Caco-2 (cell line): ENCODE data around the gene EVI5L. TPM values are rescaled to one million over a fixed set of nuclear protein-coding genes. Genes with fewer than 3 reads are reported as not detected.

Experiments used
- BruUV-seq: library from RNA; stranded (reverse); fragments of 400-500 nt; replicated peaks from 2 replicates; lab custom pipeline; 2021; lab: Mats Ljungman, UMichigan
- CTCF ChIA-PET: fragments of 300-600 bp; sonication (Branson Sonifier 250); formaldehyde crosslinking; loops from one replicate; lab custom pipeline; 2022; ENCODE audit warnings: antibody characterized with exemption; lab: Charles Lee
- POLR2A ChIA-PET: fragments of 300-600 bp; sonication (Branson Sonifier 250); formaldehyde crosslinking; loops from one replicate; lab custom pipeline; 2022; ENCODE audit warnings: antibody characterized with exemption; lab: Charles Lee
- DNase-seq, 2 experiments: peaks; one replicate each; pipeline versions ENCODE4 v3.0.0 to v3.0.0-alpha.2; 2020 to 2022
- H3K27me3 ChIP-seq: replicated peaks from 2 replicates; pipeline ENCODE4 v1.6.0; 2011; ENCODE audit warnings: low read length; ENCODE audit not compliant: control insufficient read depth, insufficient read depth
- H3K36me3 ChIP-seq: 2 replicates; pipeline ENCODE4 v1.5.1; 2011; ENCODE audit warnings: low read length; ENCODE audit not compliant: control insufficient read depth, insufficient read depth
- H3K4me1 ChIP-seq: fragments of 250-450 bp; sonication (Bioruptor Pico); 2 replicates; pipeline ENCODE4 v1.5.1; 2020; ENCODE audit warnings: mild to moderate bottlenecking
- H3K4me3 ChIP-seq: 2 replicates; pipeline ENCODE4 v1.5.1; 2011; ENCODE audit warnings: low read depth, mild to moderate bottlenecking, control low read depth, low read length
- H3K9me3 ChIP-seq: fragments of 250-450 bp; sonication (Bioruptor Pico); 2 replicates; pipeline ENCODE4 v1.5.1; 2020; ENCODE audit warnings: mild to moderate bottlenecking, moderate library complexity
- H3K27ac Mint-ChIP-seq: one replicate; pipeline ENCODE4 v1.8.0; 2022; ENCODE audit warnings: mixed read lengths; ENCODE audit not compliant: unreplicated experiment
- H3K27me3 Mint-ChIP-seq: one replicate; pipeline ENCODE4 v1.8.0; 2022; ENCODE audit warnings: mixed read lengths; ENCODE audit not compliant: insufficient read depth, unreplicated experiment
- H3K36me3 Mint-ChIP-seq: one replicate; pipeline ENCODE4 v1.8.0; 2022; ENCODE audit warnings: mild to moderate bottlenecking, mixed read lengths; ENCODE audit not compliant: insufficient read depth, unreplicated experiment
- H3K4me1 Mint-ChIP-seq: one replicate; pipeline ENCODE4 v1.8.0; 2022; ENCODE audit warnings: low read depth, mixed read lengths; ENCODE audit not compliant: unreplicated experiment
- H3K4me3 Mint-ChIP-seq: one replicate; pipeline ENCODE4 v1.8.0; 2022; ENCODE audit warnings: mild to moderate bottlenecking, moderate library complexity, mixed read lengths; ENCODE audit not compliant: unreplicated experiment
- H3K9me3 Mint-ChIP-seq: one replicate; pipeline ENCODE4 v1.8.0; 2022; ENCODE audit warnings: mixed read lengths; ENCODE audit not compliant: unreplicated experiment
- intact Hi-C: fragments of 100-400 bp; cut with micrococcal nuclease; formaldehyde crosslinking; loops from one replicate; pipeline ENCODE4 v1.10.0; 2022; ENCODE audit not compliant: unreplicated experiment
- total RNA-seq: library from RNA; stranded (reverse); gene quantifications from 2 replicates; pipeline ENCODE4 v1.2.3, GENCODE V29; 2022
- TF ChIP-seq, protein P1 (sequence below), 2 experiments: fragments of 200-600 bp in 1 of 2; IDR thresholded peaks; 1 replicate in 1 of 2; 2 replicates in 1 of 2; pipeline versions ENCODE4 v1.5.1 to v1.8.0; 2011 to 2022; ENCODE audit warnings: antibody characterized with exemption in 1 of 2, control low read depth in 1 of 2, inconsistent platforms in 1 of 2, low read depth in 1 of 2, low read length in 1 of 2, mild to moderate bottlenecking in 1 of 2, moderate library complexity in 1 of 2; ENCODE audit not compliant: insufficient read depth in 1 of 2, severe bottlenecking in 1 of 2, unreplicated experiment in 1 of 2

The EVI5L gene
- total RNA-seq, 1 experiment from 2014 or later, result 9.8 TPM

- Mint-ChIP-seq H3K4me3 (no peak overlapping the region), H3K9me3 (no peaks in the 10 kb centered on the region), H3K27ac (no peak overlapping the region), H3K27me3 (peaks cover 7% of the 10 kb centered on the region), H3K36me3 (peaks cover 4% of the 10 kb centered on the region), H3K4me1 (no peaks in the 10 kb centered on the region)
- intact Hi-C loops, result no loop called here
- no peaks in the 10 kb centered on the region for H3K36me3 ChIP-seq
- H3K27me3 ChIP-seq, result no peaks in the 10 kb centered on the region
- no peaks in the 10 kb centered on the region for H3K4me1 ChIP-seq
- TF ChIP-seq, protein P1, sequence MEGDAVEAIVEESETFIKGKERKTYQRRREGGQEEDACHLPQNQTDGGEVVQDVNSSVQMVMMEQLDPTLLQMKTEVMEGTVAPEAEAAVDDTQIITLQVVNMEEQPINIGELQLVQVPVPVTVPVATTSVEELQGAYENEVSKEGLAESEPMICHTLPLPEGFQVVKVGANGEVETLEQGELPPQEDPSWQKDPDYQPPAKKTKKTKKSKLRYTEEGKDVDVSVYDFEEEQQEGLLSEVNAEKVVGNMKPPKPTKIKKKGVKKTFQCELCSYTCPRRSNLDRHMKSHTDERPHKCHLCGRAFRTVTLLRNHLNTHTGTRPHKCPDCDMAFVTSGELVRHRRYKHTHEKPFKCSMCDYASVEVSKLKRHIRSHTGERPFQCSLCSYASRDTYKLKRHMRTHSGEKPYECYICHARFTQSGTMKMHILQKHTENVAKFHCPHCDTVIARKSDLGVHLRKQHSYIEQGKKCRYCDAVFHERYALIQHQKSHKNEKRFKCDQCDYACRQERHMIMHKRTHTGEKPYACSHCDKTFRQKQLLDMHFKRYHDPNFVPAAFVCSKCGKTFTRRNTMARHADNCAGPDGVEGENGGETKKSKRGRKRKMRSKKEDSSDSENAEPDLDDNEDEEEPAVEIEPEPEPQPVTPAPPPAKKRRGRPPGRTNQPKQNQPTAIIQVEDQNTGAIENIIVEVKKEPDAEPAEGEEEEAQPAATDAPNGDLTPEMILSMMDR (IDR thresholded peaks at IDR 0.05; ENCODE audit: insufficient read depth in 1 of 2, low read depth in 1 of 2, low read length in 1 of 2, severe bottlenecking in 1 of 2, unreplicated experiment in 1 of 2), result no peak
- ChIA-PET POLR2A (no interaction called here), CTCF (interaction anchor here (0.6 to 0.7 kb wide), 2 partner anchors 81 to 140 kb away, joined by 3 to 4 read pairs; partner anchors contain the start of gene TRAPPC5)
- no peaks in the 10 kb centered on the region for H3K9me3 ChIP-seq
- no peak for DNase-seq
- no TSS peak for BruUV-seq
- H3K4me3 ChIP-seq, result no peak overlapping the region
Measured at GRCh38 chr19:7820588-7820987, 9.4 kb upstream of the EVI5L start.

- Histone ChIP-seq H3K4me1 (no peaks in the 10 kb centered on the region), H3K27me3 (no peaks in the 10 kb centered on the region), H3K4me3 (no peak overlapping the region), H3K36me3 (no peaks in the 10 kb centered on the region), H3K9me3 (no peaks in the 10 kb centered on the region)
- no peak overlapping the region for H3K4me3 Mint-ChIP-seq
- POLR2A ChIA-PET, result no interaction called here
- H3K27me3 Mint-ChIP-seq, result peaks cover 13% of the 10 kb centered on the region
- no TSS peak for BruUV-seq
- intact Hi-C loops, result no loop called here
- H3K36me3 Mint-ChIP-seq, result peaks cover 4% of the 10 kb centered on the region
- no peak overlapping the region for H3K27ac Mint-ChIP-seq
- CTCF ChIA-PET, result no interaction called here
- no peaks in the 10 kb centered on the region for H3K4me1 Mint-ChIP-seq
- DNase-seq, result no peak
- TF ChIP-seq, protein P1 (IDR thresholded peaks at IDR 0.05; ENCODE audit: insufficient read depth in 1 of 2, low read depth in 1 of 2, low read length in 1 of 2, severe bottlenecking in 1 of 2, unreplicated experiment in 1 of 2), result no peak
- H3K9me3 Mint-ChIP-seq, result no peaks in the 10 kb centered on the region
Measured at GRCh38 chr19:7822910-7823515, 7.0 kb upstream of the EVI5L start.

- DNase-seq, result no peak
- no TSS peak for BruUV-seq
- no peak overlapping the region for H3K4me3 ChIP-seq
- no peaks in the 10 kb centered on the region for H3K36me3 ChIP-seq
- no peaks in the 10 kb centered on the region for H3K9me3 ChIP-seq
- intact Hi-C loops, result no loop called here
- Mint-ChIP-seq H3K27ac (no peak overlapping the region), H3K9me3 (no peaks in the 10 kb centered on the region), H3K36me3 (peaks cover 4% of the 10 kb centered on the region), H3K27me3 (peaks cover 13% of the 10 kb centered on the region), H3K4me1 (peaks cover 2% of the 10 kb centered on the region), H3K4me3 (no peak overlapping the region)
- TF ChIP-seq, protein P1 (IDR thresholded peaks at IDR 0.05; ENCODE audit: insufficient read depth in 1 of 2, low read depth in 1 of 2, low read length in 1 of 2, severe bottlenecking in 1 of 2, unreplicated experiment in 1 of 2), result no peak
- H3K27me3 ChIP-seq, result no peaks in the 10 kb centered on the region
- ChIA-PET CTCF (no interaction called here), POLR2A (no interaction called here)
- H3K4me1 ChIP-seq, result no peaks in the 10 kb centered on the region
Measured at GRCh38 chr19:7823686-7824301, 6.2 kb upstream of the EVI5L start.
